HuH-7.5 (cell line): ENCODE measurements around the gene MZB1.
"Not testable (repeated sequence)": the region's sequence is repeated elsewhere in the genome, so short reads cannot be mapped to it uniquely, and the experiment has no call there.

Source experiments
- DNase-seq: peaks from one replicate; pipeline ENCODE4 v3.0.0; 2011; ENCODE audit warnings: low spot score

The MZB1 gene

DNA sequence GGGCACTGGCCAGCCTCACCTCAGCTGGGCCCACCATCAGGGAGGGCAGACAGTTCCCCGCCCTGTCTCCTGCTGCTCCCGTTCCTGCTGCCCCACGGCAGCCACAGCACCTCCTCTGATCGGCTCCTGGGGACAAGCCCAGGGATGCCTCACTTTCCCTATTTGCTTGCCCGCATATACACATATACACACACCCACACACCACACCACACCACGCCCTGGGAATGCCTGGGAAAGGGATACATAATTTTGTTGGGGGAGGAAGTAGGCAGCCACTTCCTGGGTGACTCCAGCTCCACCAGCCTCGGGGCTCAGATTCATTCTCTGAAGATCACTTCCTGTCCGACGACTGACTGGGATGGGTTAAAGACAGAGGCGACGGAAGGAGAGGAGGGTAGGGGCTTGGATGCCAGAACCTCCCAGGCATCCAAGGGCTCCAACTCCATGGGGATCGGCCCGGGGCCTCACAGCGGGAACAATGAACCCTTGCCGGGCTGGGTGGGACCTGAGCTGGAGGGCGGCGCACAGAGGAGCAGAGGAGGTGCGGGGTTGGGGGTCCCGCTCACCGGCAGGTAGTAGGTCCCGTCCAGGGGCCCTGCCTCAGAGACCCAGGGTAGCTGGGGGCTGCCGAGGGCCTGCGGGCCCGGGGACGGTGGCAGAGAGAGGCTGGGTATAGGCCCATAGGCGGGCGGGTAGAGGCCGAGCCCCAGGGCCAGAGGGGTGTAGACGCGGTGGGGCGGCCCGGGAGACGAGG, 2.0 kb upstream of the MZB1 start:
- DNase-seq: no peak

DNA sequence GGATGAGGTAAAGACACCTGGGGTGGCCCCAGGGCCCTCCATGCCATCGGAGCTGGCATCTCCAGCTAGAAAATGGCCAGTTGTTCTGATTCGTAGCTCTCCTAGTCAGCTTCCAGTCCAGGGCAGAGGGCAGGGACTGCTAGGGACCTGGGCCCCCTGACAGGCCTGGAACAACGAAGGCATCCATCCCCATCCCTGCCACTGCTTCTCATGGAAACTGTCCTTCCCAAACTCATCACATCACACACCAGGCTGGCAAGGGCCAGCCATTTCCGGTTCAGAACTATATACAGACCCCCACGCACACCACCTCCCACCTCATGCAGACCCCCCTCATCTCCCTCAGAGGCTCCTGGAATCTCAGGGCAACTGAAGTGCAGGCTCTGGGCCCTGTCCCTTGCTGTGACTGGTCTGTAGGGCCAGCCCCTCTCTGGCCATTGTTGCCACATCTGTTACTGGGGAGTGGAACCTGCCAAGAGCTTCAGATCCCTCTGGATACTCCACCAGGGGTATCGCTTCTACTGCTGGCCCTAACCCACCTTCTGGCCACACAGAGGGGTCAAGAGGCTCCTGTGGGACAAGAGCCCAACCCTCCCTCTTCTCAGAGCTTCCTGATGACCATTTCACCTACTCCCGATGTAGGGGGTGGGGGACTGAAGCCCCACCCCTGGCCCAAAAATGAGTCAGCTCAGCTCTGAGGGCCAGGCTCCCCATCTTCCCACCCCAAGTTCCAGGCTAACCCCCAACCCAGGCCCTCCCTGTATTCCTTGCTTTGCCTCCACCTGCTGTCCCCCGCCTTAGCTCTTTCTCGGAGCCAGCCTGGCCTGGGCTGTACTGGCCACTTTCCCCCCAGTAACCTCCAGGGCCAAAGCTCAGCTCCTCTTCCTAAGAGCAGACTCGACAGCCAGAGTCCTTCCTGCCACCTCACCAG, 1.2 kb upstream of the MZB1 start:
- no peak for DNase-seq

DNA sequence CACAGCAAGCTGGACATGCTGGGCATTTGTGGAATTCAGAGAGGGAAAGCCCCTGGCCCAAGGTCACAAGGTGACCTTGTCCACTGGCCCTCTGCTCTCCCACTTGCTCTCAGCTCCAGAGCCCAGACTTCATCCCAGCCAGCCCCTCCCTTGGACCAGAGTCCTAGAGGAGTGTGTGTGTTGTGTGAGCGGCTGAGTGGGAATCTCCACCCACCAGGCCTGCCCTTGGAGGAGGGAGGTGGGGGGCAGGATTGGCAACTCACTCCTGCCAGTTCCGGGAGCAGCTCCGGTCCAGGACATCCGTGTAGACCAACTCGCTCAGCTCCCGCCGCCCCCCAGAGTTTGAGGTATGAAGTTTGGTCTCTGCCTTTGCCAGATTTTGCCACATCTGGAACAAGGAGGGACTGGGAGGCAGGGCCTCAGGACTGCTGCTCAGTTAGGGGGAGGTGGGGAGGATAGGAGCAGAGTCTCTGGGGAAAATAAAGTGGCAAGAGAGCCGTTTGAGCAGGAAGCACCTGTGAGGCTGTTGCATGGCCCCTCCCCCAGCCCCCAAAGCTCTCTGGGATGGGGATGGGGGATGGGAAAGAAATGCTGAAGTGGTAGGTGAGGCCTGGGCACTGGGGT, 1.4 kb downstream of the MZB1 start:
- DNase-seq: no peak

DNA sequence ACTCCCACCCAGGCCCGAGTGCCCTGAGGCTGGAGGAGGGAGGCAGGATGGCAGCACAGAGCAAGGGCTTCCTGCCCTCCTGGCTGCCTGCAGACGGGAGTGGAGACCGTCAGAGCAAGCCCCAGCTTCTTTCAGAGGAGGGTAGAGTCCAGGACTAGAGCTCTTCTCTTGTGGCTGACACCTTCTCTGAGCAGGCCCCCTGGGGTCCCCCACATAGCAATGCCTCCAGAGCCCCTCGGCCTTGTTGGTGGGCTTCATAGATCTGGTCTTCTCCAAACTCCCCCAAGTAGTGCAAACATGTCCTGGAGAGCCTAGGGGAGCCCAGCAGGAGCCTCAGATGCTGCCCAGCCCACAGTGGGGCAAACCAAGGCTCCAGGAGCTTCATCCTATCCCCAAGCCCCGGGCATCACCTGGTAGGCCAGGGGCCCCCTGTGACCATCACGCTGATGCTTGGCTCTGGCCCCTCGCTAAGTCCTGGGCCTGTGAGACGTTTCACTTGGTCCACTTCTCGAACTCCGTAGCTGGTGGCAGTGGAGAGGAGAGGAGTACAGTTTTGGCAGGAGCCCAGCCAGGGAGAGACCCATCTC, 2.0 kb downstream of the MZB1 start:
- DNase-seq: peak; percentile 2

DNA sequence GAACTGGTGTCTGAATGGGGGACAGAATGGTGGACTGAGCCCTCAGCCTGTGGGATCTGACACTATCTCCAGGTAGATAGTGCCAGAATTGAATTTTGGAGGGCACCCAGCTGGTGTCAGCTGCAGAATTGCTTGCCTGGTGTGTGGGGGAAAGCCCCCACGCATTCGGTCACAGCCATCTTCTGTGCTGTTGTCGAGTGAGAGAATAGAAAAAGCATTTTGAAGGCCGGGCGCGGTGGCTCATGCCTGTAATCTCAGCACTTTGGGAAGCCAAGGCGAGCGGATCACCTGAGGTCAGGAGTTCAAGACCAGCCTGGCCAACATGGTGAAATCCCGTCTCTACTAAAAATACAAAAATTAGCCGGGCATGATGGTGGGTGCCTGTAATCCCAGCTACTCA, 2.8 kb downstream of the MZB1 start:
- DNase-seq: not testable (repeated sequence)

DNA sequence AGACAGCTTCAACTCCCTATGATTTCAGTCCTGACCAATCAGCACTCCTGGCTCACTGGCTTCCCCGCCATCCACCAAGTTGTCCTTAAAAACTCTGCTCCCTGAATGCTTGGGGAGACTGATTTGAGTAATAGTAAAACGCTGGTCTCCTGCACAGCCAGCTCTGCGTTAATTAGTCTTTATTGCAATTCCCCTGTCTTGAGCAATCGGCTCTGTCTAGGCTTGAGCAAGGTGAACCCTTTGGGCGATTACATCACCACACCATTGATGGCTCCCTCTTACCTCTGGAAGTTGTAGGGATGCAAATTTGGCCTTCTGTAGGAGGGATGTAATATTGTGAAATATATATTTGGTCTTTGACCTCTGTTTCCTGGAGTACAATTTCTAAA, 3.7 kb downstream of the MZB1 start:
- DNase-seq: no peak

DNA sequence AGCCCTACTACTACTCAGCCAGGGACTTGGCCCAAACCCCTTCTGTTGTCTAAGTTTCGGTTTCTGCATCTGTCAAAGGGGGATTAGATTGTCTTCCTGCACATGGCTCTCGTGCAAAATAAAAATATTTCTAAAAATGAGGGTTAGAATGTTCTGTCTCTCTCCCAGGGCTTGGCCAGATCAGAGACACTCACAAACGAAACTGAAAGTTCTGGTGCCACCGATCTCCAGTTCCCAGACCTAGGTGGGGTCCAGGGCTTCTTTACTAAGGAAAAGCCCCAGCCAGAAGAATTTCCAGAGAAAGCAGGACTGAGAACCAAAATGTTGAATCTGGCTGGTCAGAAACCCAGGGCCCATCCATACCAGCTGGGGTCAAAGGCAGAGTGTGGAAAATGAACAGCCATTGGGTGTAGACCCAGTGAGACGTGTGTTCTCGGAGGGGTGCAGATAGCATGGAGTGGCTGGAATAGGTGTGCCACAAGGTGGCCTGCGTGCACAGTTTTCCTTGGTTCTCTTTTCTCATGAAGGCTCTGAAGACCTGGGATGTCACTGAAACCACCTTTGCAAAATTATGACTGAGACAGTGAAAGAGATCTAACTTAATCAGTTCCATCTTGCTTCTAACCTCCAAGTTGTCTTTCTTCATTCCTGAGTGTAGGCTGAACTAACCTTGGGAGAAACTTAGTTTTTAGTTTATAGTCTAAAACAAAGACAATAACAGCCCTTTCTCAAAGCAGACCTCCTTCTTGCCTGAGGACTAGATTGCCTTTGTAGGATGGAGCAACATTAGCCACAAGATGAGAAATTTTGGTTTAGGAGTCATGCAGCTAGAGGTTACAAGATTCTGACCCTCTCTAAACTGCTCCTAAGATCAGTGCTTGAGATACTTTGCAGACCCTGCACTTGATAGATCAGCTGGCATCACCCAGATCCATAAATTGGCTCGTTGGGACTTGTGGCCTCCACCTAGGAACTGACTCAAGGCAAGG, 4.4 kb downstream of the MZB1 start:
- DNase-seq: no peak

DNA sequence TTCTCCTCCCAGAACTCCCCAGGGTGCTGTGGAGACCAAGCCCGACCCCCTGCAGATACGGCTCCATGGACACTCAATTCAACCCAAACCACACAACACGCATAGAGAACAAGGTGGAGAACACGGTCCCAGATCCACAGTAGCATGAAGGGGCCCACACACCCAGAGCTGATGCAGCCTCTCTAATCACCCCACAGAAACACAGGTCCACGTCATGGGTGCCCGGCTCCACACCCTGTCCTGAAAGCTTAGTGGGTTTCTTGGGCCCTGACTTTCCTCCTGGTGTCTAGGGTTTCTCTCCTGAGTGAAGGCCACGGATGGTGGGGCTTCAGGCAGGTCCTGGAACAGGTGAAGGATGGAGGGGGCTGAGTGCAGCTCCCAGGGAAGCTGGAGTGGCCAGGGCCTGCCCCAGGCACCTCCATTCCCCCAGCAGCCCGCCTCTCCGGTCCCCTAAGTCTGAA, 5.1 kb downstream of the MZB1 start:
- peak; percentile 2 for DNase-seq

DNA sequence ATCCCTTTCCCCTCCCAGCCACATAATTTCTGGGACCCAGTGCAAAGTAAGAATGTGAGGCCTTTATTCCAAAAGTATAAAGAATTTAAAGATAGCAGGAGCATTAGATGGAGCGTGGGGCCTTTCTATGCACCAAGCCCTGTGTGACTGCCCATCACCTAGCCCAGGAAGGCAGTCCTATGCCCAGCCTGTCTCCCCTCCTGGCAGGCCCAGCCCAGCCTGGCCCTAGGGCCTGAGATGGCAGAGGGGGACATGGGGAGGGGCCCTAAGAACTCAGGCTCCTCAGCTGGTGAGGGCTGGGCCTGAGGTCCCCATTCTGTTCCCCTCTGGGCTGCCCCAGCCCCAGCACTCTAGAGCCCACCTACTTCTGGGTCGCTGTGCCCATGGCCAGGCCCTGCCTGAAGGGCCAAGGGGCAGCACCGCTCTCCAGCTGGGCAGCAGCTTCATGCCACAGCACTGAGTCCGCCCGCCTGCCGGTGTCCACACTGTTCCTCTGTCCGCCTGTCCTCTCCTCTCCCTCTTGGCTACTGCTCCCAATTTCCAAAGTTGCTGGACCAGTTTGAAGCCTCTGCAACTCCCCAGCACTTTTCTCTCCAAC, 5.6 kb downstream of the MZB1 start:
- DNase-seq: peak; percentile 4

DNA sequence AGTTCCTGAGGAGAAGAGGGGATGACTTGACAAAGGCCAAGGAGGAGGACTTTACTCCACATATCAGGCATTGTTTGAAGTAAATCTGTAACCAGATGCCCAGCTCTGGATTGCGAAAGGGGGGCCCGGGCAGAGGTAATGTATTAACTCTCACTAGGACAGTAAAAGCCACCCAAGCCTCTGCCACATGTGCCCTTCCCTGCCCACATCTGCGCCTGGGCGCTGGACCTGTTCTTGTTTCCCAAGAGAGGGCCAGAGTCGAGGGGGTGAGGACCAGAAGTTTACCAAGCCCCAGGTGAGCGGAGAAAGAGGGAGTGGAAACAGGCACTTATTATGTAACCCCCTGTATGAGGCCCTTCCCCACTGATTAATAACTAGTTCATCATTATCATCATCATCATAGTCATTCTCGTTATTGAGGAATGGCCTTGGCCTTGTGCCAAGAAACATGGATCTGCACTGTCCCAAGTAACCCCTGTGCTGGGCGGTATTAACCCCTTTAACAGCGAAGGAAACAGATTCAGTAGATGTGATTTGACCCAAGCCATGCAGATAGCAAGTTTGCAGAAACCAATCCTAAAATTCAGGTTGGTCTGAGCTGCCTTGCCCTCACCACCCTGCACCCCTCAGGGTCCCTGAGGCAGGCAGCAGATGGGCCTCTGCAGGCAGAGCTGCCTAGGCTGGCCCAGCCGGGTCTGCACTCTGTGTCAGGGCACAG, 6.3 kb downstream of the MZB1 start, which contains the start of gene SLC23A1:
Gene SLC23A1 (minus strand): TSS at position 23 of the 718 bp plus-strand sequence. CDS start 44 bp downstream, outside the sequence.
- peak; percentile 63 for DNase-seq

DNA sequence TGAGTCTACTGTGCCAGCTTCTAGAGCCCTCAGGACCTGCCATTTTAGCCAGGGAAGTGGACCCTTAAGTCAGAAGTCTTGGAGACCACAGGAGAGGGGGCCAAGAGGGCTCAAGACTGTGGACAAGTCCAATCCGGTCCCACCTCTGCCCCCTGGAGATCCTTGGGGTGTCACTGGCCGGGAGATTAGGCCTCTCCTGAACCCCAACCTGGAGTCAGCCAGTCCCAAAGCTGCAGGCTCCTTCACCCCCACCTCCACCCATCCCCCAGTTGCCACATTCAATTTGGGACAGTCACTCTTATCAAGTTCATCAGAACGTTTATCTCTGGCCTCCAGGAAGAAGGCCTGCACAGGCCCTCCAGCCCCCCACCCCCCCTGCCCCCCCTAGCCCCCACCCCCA, 6.9 kb downstream of the MZB1 start:
- peak; percentile 15 for DNase-seq

DNA sequence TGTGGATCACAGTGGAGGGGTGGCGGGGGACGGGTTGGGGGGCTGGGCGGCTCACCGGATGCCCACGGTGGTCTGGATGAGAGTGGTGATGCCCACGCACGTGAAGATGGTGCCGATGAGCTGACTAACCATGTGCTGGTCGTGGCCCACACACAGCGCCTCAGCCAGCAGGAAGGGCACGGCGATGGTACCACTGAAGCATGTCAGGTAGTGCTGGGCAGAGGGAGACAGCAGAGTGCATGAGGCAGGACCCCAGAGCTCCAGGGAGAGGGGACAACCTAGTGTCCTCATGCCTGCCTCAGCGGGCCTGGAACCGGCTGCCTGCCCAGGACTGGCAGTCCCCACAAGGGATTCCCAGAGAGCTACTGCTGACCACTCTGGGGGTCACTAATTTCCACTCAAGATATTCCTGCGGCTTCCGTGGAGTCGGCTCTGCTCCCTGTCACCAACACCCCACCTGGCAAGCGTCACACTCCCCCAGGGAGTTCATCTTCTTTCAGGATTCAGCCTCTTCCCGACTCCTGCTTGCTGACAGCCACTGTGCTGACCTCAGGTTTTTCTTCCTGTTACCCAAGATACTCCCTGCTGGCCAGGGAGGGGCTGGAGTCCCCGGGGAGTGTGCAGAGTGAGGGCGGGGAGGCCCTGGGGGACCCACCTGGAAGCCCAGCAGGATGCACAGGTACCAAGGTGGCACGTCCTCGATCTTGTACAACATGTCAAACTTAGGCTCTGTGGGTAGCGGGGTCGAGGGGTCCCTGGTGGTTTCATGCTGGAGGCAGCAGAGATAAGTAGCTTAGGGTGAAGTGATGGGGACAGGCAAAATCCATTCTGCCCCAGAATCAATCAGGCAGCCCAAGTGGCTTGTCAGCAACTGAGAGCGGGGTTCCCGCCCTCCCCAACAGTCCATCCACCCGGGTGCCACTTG, 7.6 kb downstream of the MZB1 start:
- DNase-seq: peak; percentile 23

DNA sequence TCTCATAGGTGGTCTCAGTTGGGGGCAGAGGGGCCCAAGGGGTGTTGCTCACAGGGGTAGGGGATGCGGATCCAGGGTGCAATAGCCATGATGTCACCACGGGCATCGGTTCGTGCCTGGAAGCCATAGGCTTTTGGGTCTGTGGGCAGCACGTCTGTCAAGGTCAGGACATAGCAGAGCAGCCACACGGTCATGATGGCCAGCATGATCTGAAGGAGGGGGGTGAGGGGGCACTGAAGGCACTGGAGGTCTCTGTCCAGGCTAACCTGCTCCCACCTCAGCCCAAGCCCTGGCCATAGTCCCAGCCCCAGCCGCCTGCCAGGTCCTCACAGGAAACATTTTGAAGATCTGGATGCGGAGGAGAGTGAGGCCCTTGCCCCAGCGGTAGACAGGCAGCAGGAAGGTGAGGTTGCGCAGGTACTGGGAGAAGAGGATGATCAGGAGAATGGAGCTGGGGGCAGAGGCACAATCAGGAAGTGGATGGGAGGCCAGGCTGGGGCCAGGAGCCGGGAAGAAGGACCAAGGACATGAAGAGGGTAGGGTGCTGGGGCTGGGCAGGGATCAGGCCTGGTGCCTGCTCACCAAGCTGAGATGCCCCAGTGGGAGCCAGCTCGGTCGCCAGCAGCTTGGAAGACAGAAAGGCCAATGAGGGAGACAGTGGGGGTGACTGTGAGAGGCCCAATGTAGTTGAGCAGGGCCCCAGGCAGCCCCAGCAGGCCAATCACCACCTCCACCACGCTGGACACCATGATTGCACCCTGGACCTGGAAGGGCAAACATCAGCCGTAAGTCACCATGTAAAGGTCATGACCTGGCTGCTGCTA, 9.9 kb downstream of the MZB1 start:
- DNase-seq: peak; percentile 4

DNA sequence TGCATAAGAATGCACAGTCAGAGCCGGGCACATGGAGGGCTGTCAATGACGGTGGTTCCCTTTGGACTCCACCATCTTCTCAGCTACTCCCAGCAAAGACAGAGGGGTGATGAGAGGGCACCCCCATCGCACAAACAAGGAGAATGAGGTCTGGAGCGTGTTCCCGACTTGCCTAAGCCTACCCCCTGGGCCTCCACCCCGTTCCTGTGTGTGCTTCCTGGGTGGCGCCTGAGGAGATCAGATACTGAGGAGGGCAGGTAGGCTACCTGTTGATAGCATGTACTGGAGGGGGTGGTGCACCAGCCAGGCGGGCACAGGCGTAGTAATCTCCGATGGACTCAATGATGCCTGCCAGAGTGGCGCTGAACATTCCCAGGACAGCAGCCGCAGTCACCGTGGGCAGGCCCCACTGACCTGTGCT, 10.8 kb downstream of the MZB1 start:
- DNase-seq: peak; percentile 16

DNA sequence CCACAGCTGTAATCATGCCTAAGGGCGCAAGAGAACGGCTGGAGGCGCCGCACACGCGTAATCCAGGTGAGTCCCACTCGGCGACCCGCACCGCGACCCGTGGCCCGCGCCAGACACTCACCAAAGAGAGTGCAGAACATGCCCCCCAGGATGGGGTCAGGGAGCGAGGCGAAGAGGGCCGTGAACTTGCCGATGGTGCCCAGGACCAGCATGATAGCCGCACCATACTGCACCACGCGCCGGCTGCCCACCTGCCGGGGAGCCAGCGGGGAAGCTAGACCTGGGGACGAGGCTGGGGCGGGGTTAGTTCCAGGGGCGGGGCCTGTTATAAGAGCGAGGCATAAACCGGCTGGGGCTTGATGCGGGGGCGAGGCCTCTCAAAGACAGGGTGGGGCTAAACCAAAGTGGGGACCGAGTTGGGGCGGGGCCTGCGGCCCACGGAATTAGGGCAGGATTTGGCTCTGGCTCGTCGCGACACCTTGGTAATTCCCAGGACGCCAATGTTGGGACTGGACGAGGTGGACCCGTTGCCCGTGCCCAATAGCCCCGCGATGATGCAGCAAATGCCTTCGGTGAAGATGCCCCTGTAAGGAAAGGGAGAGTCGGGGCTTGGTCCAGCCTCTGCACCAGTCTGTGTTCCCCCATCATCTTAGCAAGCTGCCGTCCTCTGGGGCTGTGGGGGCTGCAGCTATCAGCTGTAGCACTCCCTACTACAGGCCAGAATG, 11.4 kb downstream of the MZB1 start:
- no peak for DNase-seq

DNA sequence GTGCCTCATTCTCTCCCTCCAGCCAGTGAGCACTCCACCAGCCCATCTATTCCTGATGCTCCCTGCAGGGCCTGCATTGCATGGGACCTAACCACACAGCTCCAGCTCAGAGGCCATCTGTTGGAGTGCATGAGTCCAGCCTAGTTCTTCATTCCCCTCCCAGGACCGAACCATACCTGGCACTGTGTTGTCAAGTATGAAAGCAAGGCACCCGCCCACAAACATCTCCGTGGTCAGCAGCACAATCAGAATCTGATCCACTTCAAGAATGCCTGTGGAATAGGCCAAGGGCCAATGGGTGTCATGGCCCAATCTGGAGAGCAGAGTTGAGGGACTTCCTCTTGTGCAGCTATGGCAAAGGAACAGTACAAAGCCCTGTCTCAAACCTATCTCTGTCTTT, 12.5 kb downstream of the MZB1 start:
- no peak for DNase-seq

DNA sequence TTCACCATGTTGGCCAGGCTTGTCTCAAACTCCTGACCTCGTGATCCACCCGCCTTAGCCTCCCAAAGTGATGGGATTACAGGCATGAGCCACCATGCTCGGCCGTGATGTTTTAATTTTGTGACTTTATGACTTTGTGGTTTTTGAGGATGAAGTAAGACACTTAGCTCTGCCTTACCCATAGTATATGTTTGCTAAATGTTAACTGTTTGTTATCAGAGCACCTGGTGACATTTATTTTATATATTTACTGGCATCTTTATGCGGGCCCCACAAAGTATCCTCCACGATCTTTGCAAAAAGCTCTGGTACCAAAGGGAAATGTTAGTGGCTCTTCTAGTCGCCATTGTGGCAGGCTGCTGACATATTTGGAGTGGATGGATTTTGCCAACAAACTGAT, 13.3 kb downstream of the MZB1 start:
- no peak for DNase-seq
